ENCODE results near the gene NFYC. TPM values are rescaled to one million over a fixed set of nuclear protein-coding genes. Genes with fewer than 3 reads are reported as not detected.

NFYC gene
- total RNA-seq, 1 experiment from 2014 or later: 83.0 TPM

DNA sequence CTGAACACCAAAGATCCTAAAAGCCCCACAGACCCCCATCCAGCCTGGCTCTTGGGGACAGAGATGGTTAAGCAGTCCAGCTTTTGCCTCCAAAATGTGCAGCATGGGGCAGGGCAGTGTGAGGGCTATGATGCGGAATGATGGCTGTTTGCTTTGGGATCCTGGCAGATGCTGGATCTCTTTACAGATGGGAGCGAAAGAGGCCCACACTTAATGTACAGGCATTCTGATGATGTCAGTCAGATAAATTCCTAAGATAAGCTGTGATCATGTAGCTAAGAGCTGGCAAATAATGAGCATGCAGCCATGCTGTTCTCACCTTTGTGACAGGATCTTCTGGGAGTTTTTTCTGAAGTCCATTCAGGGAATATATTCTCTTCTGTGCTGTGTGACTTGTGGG is 74.5 kb downstream of the NFYC start:
- TF ChIP-seq EZH2 (IDR thresholded peaks at IDR 0.05; ENCODE audit: borderline replicate concordance, low read depth, low read length, poor library complexity, severe bottlenecking): no peak
- no peak for TF ChIP-seq CTCF (conservative IDR thresholded peaks at IDR 0.05; ENCODE audit: low read depth, low read length)
- ChIA-PET POLR2A (ENCODE audit: low non-redundant PET) (no interaction called here), CTCF (interaction anchor here (2.1 kb wide), 1 partner anchor 8 kb away, joined by 8 read pairs; no protein-coding TSS in a partner anchor)
- no peak overlapping the region for H3K27ac ChIP-seq (ENCODE audit: low read depth, low read length, poor library complexity, severe bottlenecking)
- DNase-seq (ENCODE audit: low spot score): no peak
- no peak overlapping the region for H3K4me3 ChIP-seq (ENCODE audit: low read depth, low read length, poor library complexity, severe bottlenecking)
- intact Hi-C loops (cut with micrococcal nuclease; ENCODE audit: unreplicated experiment): no loop called here
- no TSS peak for BruUV-seq (replicated peaks)
- H3K4me1 ChIP-seq (ENCODE audit: insufficient read depth, low read length, poor library complexity, severe bottlenecking): peaks cover 15% of the 10 kb centered on the region
- H3K27me3 ChIP-seq (replicated peaks; ENCODE audit: insufficient read depth, low read depth, low read length, poor library complexity): no peaks in the 10 kb centered on the region
- H3K9me3 ChIP-seq (ENCODE audit: low read depth, low read length, poor library complexity, severe bottlenecking): no peaks in the 10 kb centered on the region
- peaks cover 43% of the 10 kb centered on the region for H3K36me3 ChIP-seq (ENCODE audit: insufficient read depth, low read length, poor library complexity, severe bottlenecking)

- Histone ChIP-seq H3K27me3 (replicated peaks; ENCODE audit: insufficient read depth, low read depth, low read length, poor library complexity) (no peaks in the 10 kb centered on the region), H3K27ac (ENCODE audit: low read depth, low read length, poor library complexity, severe bottlenecking) (no peak overlapping the region), H3K36me3 (ENCODE audit: insufficient read depth, low read length, poor library complexity, severe bottlenecking) (peaks cover 40% of the 10 kb centered on the region), H3K4me1 (ENCODE audit: insufficient read depth, low read length, poor library complexity, severe bottlenecking) (peaks cover 15% of the 10 kb centered on the region), H3K4me3 (ENCODE audit: low read depth, low read length, poor library complexity, severe bottlenecking) (no peak overlapping the region), H3K9me3 (ENCODE audit: low read depth, low read length, poor library complexity, severe bottlenecking) (no peaks in the 10 kb centered on the region)
- intact Hi-C loops (cut with micrococcal nuclease; ENCODE audit: unreplicated experiment): no loop called here
- TF ChIP-seq CTCF (conservative IDR thresholded peaks at IDR 0.05; ENCODE audit: low read depth, low read length): no peak
- TF ChIP-seq EZH2 (IDR thresholded peaks at IDR 0.05; ENCODE audit: borderline replicate concordance, low read depth, low read length, poor library complexity, severe bottlenecking): no peak
- ChIA-PET POLR2A (ENCODE audit: low non-redundant PET) (no interaction called here), CTCF (no interaction called here)
- DNase-seq (ENCODE audit: low spot score): no peak
- no TSS peak for BruUV-seq (replicated peaks)
Observed at GRCh38 chr1:40766560-40766959, 75.1 kb downstream of the NFYC start.

- POLR2A ChIA-PET (ENCODE audit: low non-redundant PET): no interaction called here
- intact Hi-C loops (cut with micrococcal nuclease; ENCODE audit: unreplicated experiment): no loop called here
- TF ChIP-seq EZH2 (IDR thresholded peaks at IDR 0.05; ENCODE audit: borderline replicate concordance, low read depth, low read length, poor library complexity, severe bottlenecking): no peak
- TF ChIP-seq CTCF (conservative IDR thresholded peaks at IDR 0.05; ENCODE audit: low read depth, low read length): no peak
Observed at GRCh38 chr1:40768146-40768990, 76.9 kb downstream of the NFYC start.

More at GRCh38 chr1:40768146-40768990, 76.9 kb downstream of the NFYC start:
- DNase-seq (ENCODE audit: low spot score): no peak
- no TSS peak for BruUV-seq (replicated peaks)
- Histone ChIP-seq H3K27ac (ENCODE audit: low read depth, low read length, poor library complexity, severe bottlenecking) (no peak overlapping the region), H3K36me3 (ENCODE audit: insufficient read depth, low read length, poor library complexity, severe bottlenecking) (peaks cover 40% of the 10 kb centered on the region), H3K4me1 (ENCODE audit: insufficient read depth, low read length, poor library complexity, severe bottlenecking) (peaks cover 15% of the 10 kb centered on the region), H3K4me3 (ENCODE audit: low read depth, low read length, poor library complexity, severe bottlenecking) (no peak overlapping the region), H3K9me3 (ENCODE audit: low read depth, low read length, poor library complexity, severe bottlenecking) (no peaks in the 10 kb centered on the region), H3K27me3 (replicated peaks; ENCODE audit: insufficient read depth, low read depth, low read length, poor library complexity) (no peaks in the 10 kb centered on the region)
- CTCF ChIA-PET: no interaction called here
